ENCODE results near the gene HLA-DOB.

Gene HLA-DOB

GRCh38 chr6:32816746-32817204, at the start of gene HLA-DOB:
HLA-DOB (minus strand) TSS chr6:32817002; CDS start chr6:32816951, 51 bp downstream.
- DNase-seq = peak in 1 of 2 donors; percentile 28

- DNase-seq = no peak
Observed at GRCh38 chr6:32865724-32866443, 49.1 kb upstream of the HLA-DOB start.

DNA sequence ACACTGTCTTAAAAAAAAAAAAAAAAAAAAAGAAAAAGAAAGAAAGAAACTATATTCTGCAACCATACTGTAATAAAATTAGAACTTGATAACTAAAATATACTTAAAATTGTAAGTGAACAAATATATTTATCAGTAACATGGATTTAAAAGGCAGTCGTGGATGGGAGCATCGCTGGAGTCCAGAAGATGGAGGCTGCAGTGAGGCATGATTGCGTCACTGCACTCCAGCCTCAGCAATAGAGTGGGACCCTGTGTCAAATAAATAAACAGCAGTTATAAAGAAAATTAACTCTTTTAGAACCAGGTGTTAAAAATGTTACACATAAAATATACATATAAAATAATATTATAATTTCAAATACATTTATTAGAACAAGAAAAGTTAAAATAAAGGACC, 45.9 kb upstream of the HLA-DOB start:
- no peak for DNase-seq

DNA sequence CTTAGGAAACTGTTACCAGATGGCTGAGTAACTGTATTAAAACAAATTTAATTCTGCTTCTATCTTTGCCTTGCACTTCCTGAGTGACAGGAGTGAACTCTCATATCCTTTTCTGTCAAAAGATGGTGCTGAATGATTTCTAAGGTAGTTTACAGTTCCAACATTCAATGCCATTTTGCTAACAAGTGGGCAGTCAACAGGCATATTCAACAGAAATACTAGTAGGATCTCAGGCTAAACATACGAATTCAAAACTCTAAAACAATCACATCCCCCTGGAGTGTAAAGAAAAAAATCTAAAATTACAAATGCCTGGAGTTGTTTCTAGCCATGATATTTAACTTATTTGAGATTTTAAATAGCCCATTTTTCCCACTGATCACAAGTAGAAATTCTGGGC, 43.9 kb upstream of the HLA-DOB start:
- no peak for DNase-seq

DNA sequence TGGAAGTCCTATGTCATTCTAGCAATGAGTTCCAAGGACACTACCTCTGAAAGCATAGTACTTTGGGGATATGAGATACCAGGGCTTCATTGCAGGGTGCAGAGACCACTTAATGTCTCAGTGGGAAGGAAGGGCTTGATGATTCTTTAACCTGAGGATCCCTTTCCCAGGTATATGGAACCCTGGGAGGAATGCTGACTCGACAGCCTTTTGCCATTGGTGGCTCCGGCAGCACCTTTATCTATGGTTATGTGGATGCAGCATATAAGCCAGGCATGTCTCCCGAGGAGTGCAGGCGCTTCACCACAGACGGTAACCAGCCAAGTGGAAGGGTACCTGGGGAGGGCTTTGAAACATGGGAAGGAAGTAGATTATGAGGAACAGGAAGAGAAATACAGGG, 41.4 kb upstream of the HLA-DOB start:
- DNase-seq = no peak

GRCh38 chr6:32857156-32857891, 40.5 kb upstream of the HLA-DOB start:
- no peak for DNase-seq

DNA sequence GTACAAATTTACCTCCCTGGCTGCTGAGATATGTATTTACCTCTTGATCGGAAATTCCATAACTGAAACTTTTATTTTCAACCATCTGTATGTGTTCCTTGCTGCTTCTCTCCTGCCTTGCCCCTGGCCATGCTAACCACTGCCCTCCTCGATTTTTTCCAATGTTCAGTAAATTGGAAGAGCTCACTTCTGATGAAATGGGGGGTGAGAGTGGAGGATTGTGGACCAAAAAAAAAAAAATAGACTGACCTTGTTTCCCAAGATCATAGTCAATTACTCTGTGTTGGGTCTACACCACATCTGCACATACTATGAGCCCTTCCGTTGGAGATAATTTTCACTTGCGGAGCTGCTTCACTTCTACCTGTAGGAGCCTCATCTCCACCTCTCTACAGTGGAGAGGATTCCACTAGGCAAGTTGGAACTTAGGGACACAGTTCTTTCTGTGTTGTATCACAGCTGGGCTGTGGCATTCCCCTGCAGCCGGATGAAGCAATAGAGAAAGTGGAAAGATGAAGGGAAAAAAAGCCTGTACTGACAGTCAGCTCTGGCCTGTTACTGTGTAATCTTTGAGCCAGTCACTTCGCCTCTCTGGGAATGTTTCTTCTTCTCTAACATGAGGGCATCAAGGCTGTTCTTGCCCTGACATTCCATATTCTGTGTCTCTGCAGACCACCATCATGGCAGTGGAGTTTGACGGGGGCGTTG, 38.8 kb upstream of the HLA-DOB start:
- DNase-seq = no peak

- DNase-seq = peak; percentile 47 to 67
Observed at GRCh38 chr6:32854376-32855178, 37.8 kb upstream of the HLA-DOB start.

DNA sequence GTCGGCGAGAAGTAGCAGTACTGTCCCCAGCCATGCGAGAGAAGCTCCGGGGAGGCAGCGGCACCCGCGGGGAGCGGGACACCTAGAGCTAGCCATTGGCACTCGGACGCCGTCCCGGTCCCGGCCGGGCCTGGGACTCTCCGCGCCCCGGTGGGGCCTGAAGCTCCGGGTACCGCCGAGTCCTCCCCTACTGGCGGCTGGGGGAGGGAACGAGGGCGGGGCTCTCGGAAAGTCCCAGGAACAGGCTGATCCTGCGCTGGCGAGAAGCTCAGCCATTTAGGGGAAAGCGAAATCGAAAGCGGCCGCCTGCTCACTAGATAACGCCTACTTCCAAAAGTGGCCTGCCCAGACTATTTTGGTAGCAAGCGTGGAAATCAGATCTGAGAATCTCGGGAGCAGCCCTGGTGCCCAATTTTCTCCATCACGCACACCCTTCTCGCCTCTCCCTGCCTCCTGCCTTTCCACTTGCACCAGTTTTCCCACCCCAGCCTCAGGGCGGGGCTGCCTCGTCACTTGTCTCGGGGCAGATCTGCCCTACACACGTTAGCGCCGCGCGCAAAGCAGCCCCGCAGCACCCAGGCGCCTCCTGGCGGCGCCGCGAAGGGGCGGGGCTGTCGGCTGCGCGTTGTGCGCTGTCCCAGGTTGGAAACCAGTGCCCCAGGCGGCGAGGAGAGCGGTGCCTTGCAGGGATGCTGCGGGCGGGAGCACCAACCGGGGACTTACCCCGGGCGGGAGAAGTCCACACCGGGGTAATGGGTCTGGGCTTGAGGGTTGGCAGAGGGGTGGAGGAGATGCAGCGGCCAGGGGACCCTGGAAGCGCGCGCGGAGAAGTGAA, 37.0 kb upstream of the HLA-DOB start, which contains the start of the genes PSMB9 and TAP1:
Gene PSMB9 (plus strand): TSS at position 652 of the 835 bp plus-strand sequence. CDS start 38 bp downstream, at position 690.
Gene TAP1 (minus strand): TSS at position 164 of the 835 bp plus-strand sequence. CDS start 68 bp downstream, at position 96.
- DNase-seq = peak; percentile 95

GRCh38 chr6:32852844-32853540, 36.2 kb upstream of the HLA-DOB start:
- peak; percentile 53 to 62 for DNase-seq

- peak; percentile 14 to 37 for DNase-seq
Observed at GRCh38 chr6:32852018-32852843, 35.4 kb upstream of the HLA-DOB start.

GRCh38 chr6:32851025-32851424, 34.2 kb upstream of the HLA-DOB start:
- DNase-seq = no peak

DNA sequence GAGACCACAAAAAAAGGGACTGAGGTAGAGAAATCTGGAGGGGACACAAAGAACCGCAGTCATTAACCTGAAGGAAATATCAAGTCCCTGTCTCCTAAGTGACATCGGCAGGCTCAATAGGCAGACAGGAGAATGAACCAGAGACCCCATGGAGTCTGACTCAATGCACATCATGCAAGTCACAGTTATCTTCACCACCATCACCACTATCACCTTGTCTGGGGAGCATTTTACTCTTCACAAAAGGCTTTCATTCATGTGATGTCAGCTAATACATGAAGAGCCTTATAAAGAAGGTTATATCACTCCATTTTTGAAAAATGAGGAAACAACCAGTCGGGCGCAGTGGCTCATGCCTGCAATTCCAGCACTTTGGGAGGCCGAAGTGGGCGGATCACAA, 32.3 kb upstream of the HLA-DOB start:
- no peak for DNase-seq

- DNase-seq = no peak
Observed at GRCh38 chr6:32847795-32848194, 31.0 kb upstream of the HLA-DOB start.

- DNase-seq = no peak
Observed at GRCh38 chr6:32847004-32847403, 30.2 kb upstream of the HLA-DOB start.

GRCh38 chr6:32845384-32845884, 28.6 kb upstream of the HLA-DOB start:
- peak; percentile 54 to 55 for DNase-seq

DNA sequence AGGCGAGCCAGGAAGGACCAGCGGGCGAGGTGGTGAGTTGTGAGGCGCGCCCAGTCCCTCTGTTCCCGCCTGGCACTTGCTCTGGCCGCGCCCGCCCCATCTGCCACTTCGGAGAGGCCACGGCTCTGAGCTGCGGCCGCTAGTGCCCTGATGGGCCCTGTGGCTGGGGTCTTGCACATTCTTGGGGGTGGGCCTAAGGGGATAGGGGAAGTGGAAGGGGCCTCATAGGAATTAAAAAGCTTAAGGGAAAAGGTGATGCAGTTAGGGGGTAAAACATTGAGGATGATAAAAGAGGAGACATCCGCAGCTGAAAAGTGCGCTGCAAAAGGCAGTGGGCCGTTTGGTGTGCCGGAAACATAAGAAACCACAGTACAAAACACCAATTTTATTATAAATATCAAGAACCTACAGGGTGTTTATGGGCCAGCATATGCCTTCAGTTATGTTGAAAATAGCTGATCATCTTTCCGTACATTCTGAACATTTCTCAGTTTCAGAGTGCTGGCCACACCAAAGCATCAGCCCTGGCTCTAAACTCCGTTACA, 28.1 kb upstream of the HLA-DOB start:
- DNase-seq = no peak

- peak; percentile 97 to 98 for DNase-seq
Observed at GRCh38 chr6:32843979-32844838, 27.4 kb upstream of the HLA-DOB start, which contains the start of gene PSMB8. PSMB8 (minus strand) TSS chr6:32844047; CDS start chr6:32843996, 51 bp downstream.
